ENCODE results near the gene CWC27. TPM values are rescaled to one million over a fixed set of nuclear protein-coding genes. Genes with fewer than 3 reads are reported as not detected.
"Not testable (repeated sequence)": the region's sequence is repeated elsewhere in the genome, so short reads cannot be mapped to it uniquely, and the experiment has no call there.

The CWC27 gene
- total RNA-seq, 6 donors from 2014 or later = 8.0 to 21.2 (median 14.6) TPM

- peak in 1 of 4 donors; percentile 34 for TF ChIP-seq EP300 (IDR thresholded peaks at IDR 0.05)
- no peak for TF ChIP-seq POLR2A (IDR thresholded peaks at IDR 0.05)
- H3K27ac ChIP-seq = peak overlapping the region in 2 of 4 donors; percentile 51 to 59
- no peak for ATAC-seq (ENCODE audit: low FRiP score in 2 of 2)
- no peak for DNase-seq
- no peak overlapping the region for H3K4me3 ChIP-seq
- H3K4me1 ChIP-seq = peaks cover 0 to 10% (median 3%) of the 10 kb centered on the region in 4 donors
- H3K27me3 ChIP-seq = no peaks in the 10 kb centered on the region
- no peaks in the 10 kb centered on the region for H3K9me3 ChIP-seq
- no peaks in the 10 kb centered on the region for H3K36me3 ChIP-seq
These were observed 53.6 kb downstream of the CWC27 start for GRCh38 chr5:64822320-64822719.

- no peak for ATAC-seq (ENCODE audit: low FRiP score in 2 of 2)
- TF ChIP-seq POLR2AphosphoS5 (IDR thresholded peaks at IDR 0.05) = no peak
- H3K9me3 ChIP-seq = no peaks in the 10 kb centered on the region
- no peak overlapping the region for H3K27ac ChIP-seq
- no peak overlapping the region for H3K4me3 ChIP-seq
- DNase-seq = no peak
- 79% methylated on average over 1 of the region's 1 CpG for WGBS, 2 donors
- H3K4me1 ChIP-seq = peaks cover 0 to 10% (median 0%) of the 10 kb centered on the region in 4 donors
- H3K27me3 ChIP-seq = no peaks in the 10 kb centered on the region
- H3K36me3 ChIP-seq = no peaks in the 10 kb centered on the region
These were observed 57.8 kb downstream of the CWC27 start for GRCh38 chr5:64826541-64826940.

GRCh38 chr5:64827703-64828102 lies 59.0 kb downstream of the CWC27 start:
- H3K4me1 ChIP-seq = peaks cover 0 to 3% (median 0%) of the 10 kb centered on the region in 4 donors
- ATAC-seq (ENCODE audit: low FRiP score in 2 of 2) (no peak), DNase-seq (no peak)
- no peaks in the 10 kb centered on the region for H3K9me3 ChIP-seq
- no peaks in the 10 kb centered on the region for H3K36me3 ChIP-seq
- H3K27ac ChIP-seq = no peak overlapping the region
- no peak for TF ChIP-seq CTCF (IDR thresholded peaks at IDR 0.05)
- TF ChIP-seq POLR2AphosphoS5 (IDR thresholded peaks at IDR 0.05) = no peak
- no peak for TF ChIP-seq EP300 (IDR thresholded peaks at IDR 0.05)
- no peak for TF ChIP-seq POLR2A (IDR thresholded peaks at IDR 0.05)
- no peaks in the 10 kb centered on the region for H3K27me3 ChIP-seq
- 89 to 91% methylated on average over 4 of the region's 4 CpGs for WGBS, 2 donors
- H3K4me3 ChIP-seq = no peak overlapping the region

GRCh38 chr5:64830650-64831049 lies 61.9 kb downstream of the CWC27 start:
- H3K27ac ChIP-seq; H3K4me3 ChIP-seq; DNase-seq; H3K27me3 ChIP-seq; ATAC-seq (ENCODE audit: low FRiP score in 2 of 2); H3K9me3 ChIP-seq; H3K36me3 ChIP-seq; H3K4me1 ChIP-seq: not testable (repeated sequence)

- ATAC-seq (ENCODE audit: low FRiP score in 2 of 2) = no peak
These were observed 63.3 kb downstream of the CWC27 start for GRCh38 chr5:64831996-64832395.

GRCh38 chr5:64834037-64834436 lies 65.3 kb downstream of the CWC27 start:
- Histone ChIP-seq H3K36me3 (no peaks in the 10 kb centered on the region), H3K27me3 (no peaks in the 10 kb centered on the region), H3K9me3 (no peaks in the 10 kb centered on the region), H3K4me3 (no peak overlapping the region), H3K27ac (no peak overlapping the region), H3K4me1 (peaks cover 0 to 4% (median 0%) of the 10 kb centered on the region in 4 donors)
- no peak for ATAC-seq (ENCODE audit: low FRiP score in 2 of 2)
- 94 to 95% methylated on average over 2 of the region's 2 CpGs for WGBS, 2 donors
- no peak for TF ChIP-seq EP300 (IDR thresholded peaks at IDR 0.05)
- TF ChIP-seq POLR2A (IDR thresholded peaks at IDR 0.05) = no peak
- TF ChIP-seq CTCF (IDR thresholded peaks at IDR 0.05) = no peak
- no peak for TF ChIP-seq POLR2AphosphoS5 (IDR thresholded peaks at IDR 0.05)
- no peak for DNase-seq

More at GRCh38 chr5:64831996-64832395, 63.3 kb downstream of the CWC27 start:
- Histone ChIP-seq H3K27ac (no peak overlapping the region), H3K4me3 (no peak overlapping the region), H3K9me3 (no peaks in the 10 kb centered on the region), H3K36me3 (no peaks in the 10 kb centered on the region), H3K4me1 (peaks cover 0 to 4% (median 0%) of the 10 kb centered on the region in 4 donors), H3K27me3 (no peaks in the 10 kb centered on the region)
- DNase-seq = no peak
- WGBS, 2 donors = 95 to 100% methylated on average over 1 of the region's 1 CpG
- no peak for TF ChIP-seq POLR2A (IDR thresholded peaks at IDR 0.05)
- TF ChIP-seq EP300 (IDR thresholded peaks at IDR 0.05) = no peak
- TF ChIP-seq CTCF (IDR thresholded peaks at IDR 0.05) = no peak
- no peak for TF ChIP-seq POLR2AphosphoS5 (IDR thresholded peaks at IDR 0.05)

Data from upper lobe of left lung (tissue), 6 donors.